Suprapubic skin (tissue), 4 donors: ENCODE data around the gene MORC1. TPM values are rescaled to one million over a fixed set of nuclear protein-coding genes. Genes with fewer than 3 reads are reported as not detected.
"Not testable (repeated sequence)": the region's sequence is repeated elsewhere in the genome, so short reads cannot be mapped to it uniquely, and the experiment has no call there.

Source experiments
- DNase-seq, 2 donors: peaks; one replicate each; pipeline ENCODE4 v3.0.0-alpha.2; 2019; ENCODE audit warnings: low spot score in 2 of 2
- H3K27ac ChIP-seq: fragments of 200-600 bp; sonication (generic); one replicate; pipeline ENCODE4 v1.5.1; 2019
- H3K27me3 ChIP-seq: fragments of 200-600 bp; sonication (generic); one replicate; pipeline ENCODE4 v1.5.1; 2019
- H3K36me3 ChIP-seq: fragments of 200-600 bp; sonication (generic); one replicate; pipeline ENCODE4 v1.5.1; 2019
- H3K4me1 ChIP-seq: fragments of 200-600 bp; sonication (generic); one replicate; pipeline ENCODE4 v1.5.1; 2019
- H3K4me3 ChIP-seq: fragments of 200-600 bp; sonication (generic); one replicate; pipeline ENCODE4 v1.5.1; 2019; ENCODE audit warnings: mild to moderate bottlenecking
- H3K9me3 ChIP-seq: fragments of 200-600 bp; sonication (generic); one replicate; pipeline ENCODE4 v1.5.1; 2019
- EP300 ChIP-seq: sonication (generic); formaldehyde crosslinking; IDR thresholded peaks from one replicate; pipeline ENCODE4 v1.6.1; 2017; ENCODE audit warnings: antibody characterized with exemption
- POLR2A ChIP-seq, 2 donors: fragments of 450-650 bp; IDR thresholded peaks; one replicate each; pipeline ENCODE4 v1.6.1; 2017; ENCODE audit warnings: antibody characterized with exemption in 2 of 2, mild to moderate bottlenecking in 2 of 2, moderate library complexity in 2 of 2
- POLR2AphosphoS5 ChIP-seq, 3 donors: sonication (generic); formaldehyde crosslinking; IDR thresholded peaks; one replicate each; pipeline ENCODE4 v1.6.1; 2017; ENCODE audit warnings: antibody characterized with exemption in 3 of 3
- WGBS: methylation state at CpG from one replicate; pipeline ENCODE4 v1.1.5; 2018; 5-methylcytosine and 5-hydroxymethylcytosine counted together
- total RNA-seq, 4 donors: library from RNA; depleted of rRNA; stranded (reverse); fragments of >200 nt; gene quantifications; one replicate each; pipeline ENCODE4 v1.1.0, GENCODE V29; 2016
- TF ChIP-seq, protein P1 (sequence below), 2 donors: fragments of 200-600 bp in 1 of 2; fragments of 450-650 bp in 1 of 2; sonication (generic) in 1 of 2; IDR thresholded peaks; one replicate each; pipeline ENCODE4 v1.5.1; 2016 to 2019; ENCODE audit warnings: antibody characterized with exemption in 2 of 2, mild to moderate bottlenecking in 1 of 2, moderate library complexity in 1 of 2

Gene MORC1
- total RNA-seq, 4 donors from 2014 or later = not detected

DNA sequence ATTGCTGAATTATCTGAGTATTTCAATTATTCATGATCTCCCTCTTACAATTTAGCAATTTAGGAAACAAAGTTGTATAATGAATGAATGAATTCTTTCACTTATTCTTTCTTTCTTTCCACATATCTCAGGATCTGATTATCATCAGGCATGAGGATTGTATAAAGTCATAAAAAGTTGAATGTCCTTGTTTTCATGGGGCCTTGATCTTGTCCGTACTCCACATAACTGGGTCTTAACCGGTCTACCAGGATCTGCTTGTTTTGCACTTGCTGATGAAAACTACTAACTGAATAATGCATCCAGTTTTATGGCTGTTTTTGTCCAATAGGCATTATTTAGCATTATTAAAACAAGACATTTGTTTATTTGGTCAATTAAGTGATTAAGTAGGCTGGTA, 31.1 kb upstream of the MORC1 start:
- no peak for DNase-seq

DNA sequence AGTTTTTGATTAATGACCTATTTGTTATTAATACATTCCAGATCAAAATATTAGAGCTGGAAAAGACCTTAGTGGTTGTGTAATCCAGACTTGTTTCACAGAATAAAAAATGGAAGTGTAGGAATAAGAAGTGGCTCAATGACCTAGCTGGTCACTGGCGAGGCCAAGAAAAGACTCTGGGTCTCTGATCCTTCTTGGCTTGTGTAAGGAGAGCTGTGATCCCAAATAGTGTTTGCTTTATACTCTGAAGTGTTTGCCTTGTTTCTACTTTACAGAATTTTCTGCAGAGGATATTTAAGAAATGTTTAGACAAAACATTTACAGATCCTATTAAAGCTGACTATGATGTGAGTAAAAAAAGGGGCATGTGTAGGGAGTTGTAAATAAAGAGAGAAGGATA, 25.7 kb upstream of the MORC1 start:
- TF ChIP-seq POLR2A (IDR thresholded peaks at IDR 0.05) (no peak), EP300 (no peak), POLR2AphosphoS5 (IDR thresholded peaks at IDR 0.05) (no peak)
- TF ChIP-seq, protein P1, sequence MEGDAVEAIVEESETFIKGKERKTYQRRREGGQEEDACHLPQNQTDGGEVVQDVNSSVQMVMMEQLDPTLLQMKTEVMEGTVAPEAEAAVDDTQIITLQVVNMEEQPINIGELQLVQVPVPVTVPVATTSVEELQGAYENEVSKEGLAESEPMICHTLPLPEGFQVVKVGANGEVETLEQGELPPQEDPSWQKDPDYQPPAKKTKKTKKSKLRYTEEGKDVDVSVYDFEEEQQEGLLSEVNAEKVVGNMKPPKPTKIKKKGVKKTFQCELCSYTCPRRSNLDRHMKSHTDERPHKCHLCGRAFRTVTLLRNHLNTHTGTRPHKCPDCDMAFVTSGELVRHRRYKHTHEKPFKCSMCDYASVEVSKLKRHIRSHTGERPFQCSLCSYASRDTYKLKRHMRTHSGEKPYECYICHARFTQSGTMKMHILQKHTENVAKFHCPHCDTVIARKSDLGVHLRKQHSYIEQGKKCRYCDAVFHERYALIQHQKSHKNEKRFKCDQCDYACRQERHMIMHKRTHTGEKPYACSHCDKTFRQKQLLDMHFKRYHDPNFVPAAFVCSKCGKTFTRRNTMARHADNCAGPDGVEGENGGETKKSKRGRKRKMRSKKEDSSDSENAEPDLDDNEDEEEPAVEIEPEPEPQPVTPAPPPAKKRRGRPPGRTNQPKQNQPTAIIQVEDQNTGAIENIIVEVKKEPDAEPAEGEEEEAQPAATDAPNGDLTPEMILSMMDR (IDR thresholded peaks at IDR 0.05) = no peak
- Histone ChIP-seq H3K27me3 (no peaks in the 10 kb centered on the region), H3K27ac (no peak overlapping the region), H3K4me3 (no peak overlapping the region), H3K9me3 (no peaks in the 10 kb centered on the region), H3K36me3 (no peaks in the 10 kb centered on the region), H3K4me1 (no peaks in the 10 kb centered on the region)
- 74% methylated on average over 1 of the region's 1 CpG for WGBS
- no peak for DNase-seq

More for the DNA sequence above, 31.1 kb upstream of the MORC1 start:
- Histone ChIP-seq H3K9me3 (no peaks in the 10 kb centered on the region), H3K4me1 (no peaks in the 10 kb centered on the region), H3K4me3 (no peak overlapping the region), H3K27me3 (no peaks in the 10 kb centered on the region), H3K36me3 (no peaks in the 10 kb centered on the region), H3K27ac (no peak overlapping the region)
- no peak for TF ChIP-seq POLR2AphosphoS5 (IDR thresholded peaks at IDR 0.05)
- TF ChIP-seq, protein P1 (IDR thresholded peaks at IDR 0.05) = no peak
- TF ChIP-seq EP300 = no peak
- TF ChIP-seq POLR2A (IDR thresholded peaks at IDR 0.05) = no peak
- WGBS = 94% methylated on average over 2 of the region's 2 CpGs

DNA sequence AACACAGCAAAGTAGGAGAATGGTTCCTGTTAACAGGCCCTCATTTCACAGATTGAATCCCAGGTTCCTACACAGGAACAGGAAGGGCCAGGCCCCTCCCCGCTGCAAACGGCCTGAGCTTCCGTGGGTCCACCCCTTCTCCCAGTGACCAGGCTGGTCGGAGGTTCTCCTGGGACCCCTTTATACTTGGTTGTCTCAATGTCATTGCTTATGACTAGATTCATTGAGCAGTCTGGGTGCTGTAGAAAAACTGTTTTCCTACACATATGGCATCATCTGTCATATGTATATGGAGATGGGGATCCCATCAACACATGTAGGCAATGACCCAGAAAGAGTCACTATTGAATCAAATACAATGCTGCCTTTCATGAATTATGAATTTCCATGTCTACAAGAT, 22.4 kb upstream of the MORC1 start:
- Histone ChIP-seq H3K27ac (no peak overlapping the region), H3K4me3 (no peak overlapping the region), H3K36me3 (no peaks in the 10 kb centered on the region), H3K9me3 (no peaks in the 10 kb centered on the region), H3K27me3 (no peaks in the 10 kb centered on the region), H3K4me1 (no peaks in the 10 kb centered on the region)
- DNase-seq = no peak
- 76% methylated on average over 4 of the region's 4 CpGs for WGBS
- TF ChIP-seq POLR2AphosphoS5 (IDR thresholded peaks at IDR 0.05) = no peak

DNA sequence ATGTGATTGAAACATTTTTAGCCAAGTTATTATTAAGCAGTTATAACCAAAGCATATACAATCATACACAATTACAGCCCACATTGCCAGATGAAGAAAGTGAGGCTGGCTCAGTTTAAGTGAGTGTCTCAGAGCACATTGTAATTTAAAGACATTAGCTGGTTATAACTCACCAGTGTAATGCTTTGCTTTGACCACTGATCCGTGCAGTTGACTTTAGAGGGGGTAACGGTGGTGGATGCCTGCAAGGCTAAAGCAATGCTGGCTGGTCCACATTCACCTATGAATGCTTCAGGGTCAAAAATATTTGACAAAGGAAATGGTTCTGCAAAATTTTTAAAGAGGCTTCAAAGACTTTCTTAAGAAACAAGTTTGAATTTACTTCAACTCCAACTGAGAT, 19.8 kb upstream of the MORC1 start:
- Histone ChIP-seq H3K4me3 (no peak overlapping the region), H3K4me1 (no peaks in the 10 kb centered on the region), H3K27me3 (no peaks in the 10 kb centered on the region), H3K36me3 (no peaks in the 10 kb centered on the region), H3K27ac (no peak overlapping the region), H3K9me3 (no peaks in the 10 kb centered on the region)
- WGBS = 61% methylated on average over 2 of the region's 2 CpGs
- DNase-seq = no peak
- TF ChIP-seq, protein P1 (IDR thresholded peaks at IDR 0.05) = no peak
- TF ChIP-seq EP300 (no peak), POLR2AphosphoS5 (IDR thresholded peaks at IDR 0.05) (no peak), POLR2A (IDR thresholded peaks at IDR 0.05) (no peak)

DNA sequence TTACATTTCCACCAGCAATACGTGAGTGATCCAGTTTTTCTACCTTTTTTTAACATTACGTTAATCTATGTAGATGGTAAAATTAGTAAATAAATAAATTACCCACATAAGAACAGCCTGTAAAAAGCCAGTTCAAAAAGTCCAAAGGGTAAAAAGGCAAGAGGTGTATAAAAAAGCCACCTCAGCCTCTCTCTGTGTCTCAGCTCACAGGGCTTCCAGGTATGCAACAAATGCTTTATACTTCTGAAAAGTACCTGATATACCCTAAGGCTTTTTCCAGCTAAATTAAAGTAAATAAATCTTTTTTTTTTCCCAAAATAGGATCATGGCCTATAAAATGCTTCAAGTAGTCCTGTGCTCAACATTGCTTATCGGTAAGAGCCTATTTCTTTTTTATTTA, 18.6 kb upstream of the MORC1 start, which contains the start of gene C3orf85:
TSS of gene C3orf85 (plus strand) at position 197 of the 400 bp plus-strand sequence. CDS start at position 326, 129 bp downstream.
- Histone ChIP-seq H3K27me3 (no peaks in the 10 kb centered on the region), H3K4me1 (no peaks in the 10 kb centered on the region), H3K4me3 (no peak within 1 kb of the TSS), H3K36me3 (no peaks in the 10 kb centered on the region), H3K27ac (no peak within 1 kb of the TSS), H3K9me3 (no peaks in the 10 kb centered on the region)
- TF ChIP-seq EP300 (no peak), POLR2A (IDR thresholded peaks at IDR 0.05) (no peak), POLR2AphosphoS5 (IDR thresholded peaks at IDR 0.05) (no peak)
- TF ChIP-seq, protein P1 (IDR thresholded peaks at IDR 0.05) = no peak
- DNase-seq = no peak
- 62% methylated on average over 3 of the region's 3 CpGs for WGBS

DNA sequence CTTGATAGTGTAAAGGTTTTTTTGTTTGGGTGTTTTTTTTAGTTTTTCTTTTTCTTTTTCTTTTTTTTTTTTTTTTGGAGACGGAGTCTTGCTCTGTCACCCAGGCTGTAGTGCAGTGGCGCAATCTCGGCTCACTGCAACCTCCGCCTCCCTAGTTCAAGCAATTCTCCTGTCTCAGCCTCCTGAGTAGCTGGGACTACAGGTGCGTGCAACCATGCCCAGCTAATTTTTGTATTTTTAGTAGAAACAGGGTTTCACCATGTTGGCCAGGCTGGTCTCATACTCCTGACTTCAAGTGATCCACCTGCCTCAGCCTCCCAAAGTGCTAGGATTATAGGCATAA, 15.5 kb upstream of the MORC1 start:
- DNase-seq, H3K36me3 ChIP-seq, H3K4me3 ChIP-seq, H3K27ac ChIP-seq, H3K27me3 ChIP-seq, H3K9me3 ChIP-seq, H3K4me1 ChIP-seq: not testable (repeated sequence)
- 91% methylated on average over 5 of the region's 5 CpGs for WGBS
